HG02798 (cell line): ENCODE results near the gene TMEM184B.
A peak's percentile ranks its signal among the peaks of the same experiment; 100 is the strongest.

Source experiments
- ATAC-seq: cut with Tn5 transposase; IDR thresholded peaks from one replicate; pipeline ENCODE4 v1.9.1; 2021; ENCODE audit warnings: mild to moderate bottlenecking; ENCODE audit not compliant: unreplicated experiment, poor library complexity

Gene TMEM184B

DNA sequence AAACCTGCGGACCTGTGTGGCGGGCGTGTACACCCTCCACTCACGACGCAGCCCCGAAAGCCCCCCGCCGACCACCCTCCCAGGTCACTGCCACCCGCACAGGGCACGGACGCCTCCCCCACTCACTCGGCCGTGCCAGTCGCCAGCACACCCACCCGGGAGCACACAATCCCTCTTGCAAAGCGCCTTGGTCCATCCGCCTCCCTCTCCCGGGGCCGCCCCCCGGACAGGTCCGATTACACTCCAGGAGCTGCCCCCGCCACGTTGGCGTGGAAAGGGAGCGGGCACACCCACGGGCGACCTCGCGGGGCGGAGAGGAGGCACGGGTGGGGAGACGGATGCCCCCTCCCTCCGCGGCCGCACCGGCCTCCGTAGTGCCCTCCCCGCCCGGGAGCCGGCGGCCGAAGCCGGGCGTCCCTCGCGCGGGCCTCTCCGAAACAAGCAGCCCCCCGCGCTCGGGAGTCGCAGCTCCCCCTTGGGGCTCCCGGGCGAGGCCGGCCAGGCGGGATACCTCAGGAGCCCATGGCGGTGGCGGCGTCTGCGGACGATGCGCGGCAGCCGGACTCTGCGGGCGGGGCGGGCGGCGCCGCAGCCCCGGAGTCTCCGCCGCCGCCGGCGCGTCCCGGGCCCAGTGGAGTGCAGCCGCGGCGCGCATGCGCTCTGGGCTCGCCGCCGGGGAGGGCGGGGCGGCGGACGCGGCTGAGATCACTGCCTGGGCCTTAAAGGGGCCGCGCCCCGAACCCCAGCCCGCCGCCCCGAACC, at the start of gene TMEM184B:
TSS of gene TMEM184B (minus strand) at position 638 of the 762 bp plus-strand sequence. CDS start 25,049 bp downstream, outside the sequence.
- peak; percentile 89 for ATAC-seq

DNA sequence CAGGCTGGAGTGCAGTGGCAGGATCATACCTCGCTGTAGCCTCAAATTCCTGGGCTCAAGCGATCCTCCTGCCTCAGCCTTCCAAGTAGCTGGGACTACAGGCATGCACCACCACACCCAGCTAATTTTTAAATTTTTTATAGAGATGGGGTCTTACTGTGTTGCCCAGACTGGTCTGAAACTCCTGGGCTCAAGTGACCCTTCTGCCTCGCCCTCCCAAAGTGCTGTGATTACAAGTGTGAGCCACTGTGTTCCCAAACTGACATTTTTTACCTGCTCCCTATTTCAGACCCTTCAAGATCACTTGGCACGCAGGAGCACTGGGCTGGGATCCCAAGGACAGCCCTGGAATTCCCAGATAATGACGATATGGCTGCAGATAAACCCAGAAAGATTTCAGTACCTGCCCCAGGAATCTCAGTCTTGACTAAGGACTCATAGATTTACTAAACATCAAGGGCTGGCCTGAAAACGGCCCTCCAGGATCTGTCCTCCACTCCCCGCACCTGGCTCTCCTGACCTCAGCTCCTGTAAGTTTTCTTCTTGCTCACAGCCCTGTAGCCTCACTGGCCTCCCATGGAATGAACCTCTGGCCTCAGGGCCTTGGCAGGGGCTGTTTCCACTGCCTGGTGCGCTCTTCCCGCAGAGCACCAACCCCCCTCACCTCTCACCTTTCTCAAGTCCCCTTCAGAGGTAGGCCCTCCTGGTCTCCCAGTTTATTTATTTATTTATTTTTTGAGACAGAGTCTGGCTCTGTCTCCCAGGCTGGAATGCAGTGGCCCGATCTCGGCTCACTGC, 48.0 kb upstream of the TMEM184B start:
- no peak for ATAC-seq

DNA sequence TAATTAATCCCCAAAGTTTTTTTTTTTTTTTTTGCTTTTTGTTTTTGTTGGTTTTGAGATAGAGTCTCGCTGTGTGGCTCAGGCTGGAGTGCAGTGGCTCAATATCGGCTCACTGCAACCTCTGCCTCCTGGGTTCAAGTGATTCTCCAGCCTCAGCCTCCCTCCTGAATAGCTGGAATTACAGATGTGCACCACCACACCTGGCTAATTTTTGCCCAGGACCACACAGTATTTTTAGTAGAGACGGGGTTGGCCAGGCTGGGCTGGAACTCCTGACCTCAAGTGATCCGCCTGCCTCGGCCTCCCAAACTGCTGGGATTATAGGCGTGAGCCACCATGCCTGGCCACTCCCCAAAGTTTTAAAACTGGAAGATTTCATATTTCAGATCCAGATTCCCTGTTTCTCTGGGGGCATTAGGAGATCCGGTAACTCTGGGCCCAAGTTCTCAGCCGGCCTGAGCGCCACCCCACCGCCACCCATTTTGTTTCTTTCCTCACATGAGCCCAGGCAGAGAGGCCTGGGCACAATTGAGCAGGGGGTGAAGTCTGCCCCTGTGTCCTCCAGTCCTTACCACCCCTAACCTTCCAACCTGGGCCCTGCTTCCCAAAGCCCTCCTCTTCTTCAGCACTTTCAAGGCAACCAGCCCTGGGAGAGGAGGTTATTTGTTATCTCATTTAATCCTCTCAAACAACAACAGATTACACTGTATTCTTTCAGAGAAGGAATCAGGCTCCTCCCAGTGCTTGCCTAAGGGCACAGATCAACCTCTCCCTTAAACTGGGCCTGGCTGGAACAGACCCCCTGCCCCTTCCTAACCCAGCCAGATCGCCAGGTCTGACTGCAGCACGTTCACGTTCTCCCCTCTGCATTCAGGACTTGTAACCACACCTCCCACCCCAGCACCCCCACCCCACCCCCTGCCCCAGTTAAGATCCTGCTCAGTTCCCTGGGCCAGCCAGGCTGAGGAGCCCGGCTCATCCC, 46.3 kb upstream of the TMEM184B start:
- no peak for ATAC-seq

DNA sequence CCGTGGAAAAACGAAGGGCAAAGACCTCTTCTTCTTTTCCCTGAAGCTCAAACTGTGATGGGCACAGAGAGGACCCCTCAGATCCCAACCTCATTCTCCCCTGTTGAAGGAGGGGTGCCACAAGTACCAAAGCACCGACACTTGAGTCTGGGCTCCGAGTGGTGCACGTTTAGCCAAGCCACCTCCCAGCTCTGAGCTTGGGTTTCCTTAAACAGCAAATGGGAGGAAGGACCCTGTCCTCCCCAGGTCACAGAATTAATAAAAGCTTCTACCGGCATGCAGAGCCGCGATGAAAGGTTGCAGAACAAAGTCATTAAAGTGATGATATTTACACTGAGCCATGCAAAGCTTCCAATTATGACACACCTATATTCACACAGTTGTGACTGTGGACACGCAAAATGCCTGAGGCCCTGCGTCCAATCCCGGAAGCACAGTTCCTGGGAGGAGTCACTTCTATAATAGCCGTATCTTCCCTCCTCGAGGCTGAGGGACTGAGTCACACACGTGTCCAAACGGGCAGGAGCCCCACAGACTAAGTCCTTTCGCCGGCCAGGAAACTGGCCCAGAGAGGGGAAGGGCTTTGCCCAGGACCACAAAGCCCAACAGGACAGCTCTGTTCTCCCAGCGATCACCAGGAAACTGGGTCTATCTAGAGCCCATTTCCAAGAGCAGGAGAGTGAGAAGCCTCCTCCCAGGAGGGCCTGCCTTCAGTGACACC, 45.3 kb upstream of the TMEM184B start:
- ATAC-seq = no peak

DNA sequence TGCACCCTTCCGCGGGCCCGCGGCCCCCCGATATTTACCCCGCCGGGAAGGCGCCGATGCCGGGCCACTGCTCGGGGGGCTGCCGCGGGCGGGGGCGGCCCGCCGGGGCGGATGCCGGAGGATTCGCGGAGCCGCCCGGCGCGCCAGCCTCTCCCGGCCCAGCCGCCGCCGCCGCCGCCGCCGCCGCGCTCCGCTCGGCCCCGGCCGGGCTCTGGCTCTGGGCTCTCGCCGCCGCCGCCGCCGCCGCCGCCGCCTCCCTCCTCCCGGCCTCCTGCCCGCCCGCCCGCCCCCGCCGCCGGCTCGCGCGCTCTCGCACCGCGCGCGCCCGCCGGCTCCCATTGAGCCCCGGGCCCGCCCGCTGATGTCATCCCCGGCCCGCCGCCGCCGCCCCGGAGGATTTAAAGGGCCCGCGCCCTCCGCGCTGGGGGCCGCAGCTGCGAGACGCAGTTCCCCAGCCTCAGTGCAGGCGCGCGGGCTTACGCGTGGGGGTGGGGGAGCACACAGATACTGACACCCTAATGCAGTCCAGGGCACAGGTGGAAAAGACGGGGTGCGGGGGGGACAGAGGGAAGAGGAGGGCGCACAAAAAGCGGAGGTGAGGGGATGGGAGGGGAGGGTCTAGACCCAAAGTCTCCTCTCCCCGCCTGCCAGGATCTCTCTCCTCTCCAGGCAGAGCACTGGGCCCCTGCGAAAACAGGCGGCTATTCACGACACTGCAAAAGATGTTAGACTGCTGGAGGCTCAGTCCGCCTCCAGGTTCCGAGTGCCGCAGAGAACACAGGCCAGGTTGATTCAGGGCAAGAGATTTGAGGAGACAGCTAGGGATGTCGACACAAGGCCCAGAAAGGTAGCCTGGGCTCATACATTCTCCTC, 44.5 kb upstream of the TMEM184B start, which contains the start of gene CSNK1E:
TSS of gene CSNK1E (minus strand) at position 312 of the 873 bp plus-strand sequence. CDS start 3,276 bp downstream, outside the sequence.
- ATAC-seq = peak; percentile 50

DNA sequence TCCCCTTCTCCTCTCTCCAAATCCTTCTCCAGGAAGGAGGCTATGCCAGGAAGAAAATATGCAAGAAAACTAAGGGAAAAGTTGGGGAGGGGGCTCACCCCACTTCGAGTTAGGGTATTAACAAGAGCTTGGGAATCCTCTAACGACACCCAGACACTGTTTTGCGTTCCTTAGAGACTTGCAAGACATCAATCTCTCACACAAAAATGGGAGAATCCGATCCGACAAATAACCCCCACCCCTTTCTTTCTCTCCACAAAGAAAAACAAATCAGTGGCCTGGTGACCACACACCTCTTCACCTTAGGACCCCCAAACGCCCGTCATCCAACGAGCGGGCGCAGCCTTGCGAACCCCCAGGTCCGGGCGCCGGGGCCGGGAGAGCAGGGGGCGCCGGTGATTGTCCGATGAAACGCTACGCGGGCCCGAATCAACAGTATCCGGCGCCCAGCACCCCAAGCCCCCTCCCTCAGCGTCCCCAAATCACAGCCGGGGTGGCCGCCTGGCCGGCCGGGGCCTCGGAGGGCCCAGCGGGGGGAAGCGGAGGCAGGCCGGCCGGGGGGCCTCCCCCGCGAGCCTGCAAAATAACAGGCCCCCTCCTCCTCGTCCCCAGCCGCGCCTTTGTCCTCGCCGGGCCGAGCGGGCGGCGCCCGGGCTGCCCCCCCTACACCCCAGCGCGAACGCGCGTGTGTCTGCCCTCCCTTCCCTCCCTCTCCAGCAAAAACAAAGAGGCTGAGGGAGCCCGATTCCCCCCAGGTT, 43.7 kb upstream of the TMEM184B start:
- peak; percentile 52 for ATAC-seq

DNA sequence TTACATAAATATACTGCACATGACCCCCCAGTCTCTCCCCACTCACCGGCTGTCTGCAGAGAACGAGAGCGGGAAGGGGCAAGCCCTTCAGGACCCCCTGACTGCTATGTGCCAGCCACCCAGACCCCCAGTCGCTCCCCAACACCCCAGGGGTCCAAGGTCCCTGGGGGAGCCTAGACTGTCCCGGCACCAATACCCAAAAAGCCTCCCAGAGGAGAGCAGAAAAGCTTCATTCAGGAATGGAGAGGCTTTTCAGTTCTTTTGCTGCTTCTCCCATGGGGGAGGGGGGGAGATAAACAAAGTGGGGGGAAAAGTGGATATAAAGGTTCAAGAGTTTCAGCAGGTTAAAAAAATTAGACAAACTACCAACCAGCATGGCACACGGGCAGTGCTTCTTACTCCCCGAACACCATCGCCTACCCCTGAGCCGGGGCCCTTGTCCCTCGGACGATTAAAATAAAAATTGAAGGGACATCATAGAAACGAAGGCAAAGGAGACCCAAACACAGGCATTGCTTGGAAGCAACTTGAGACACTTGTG, 43.1 kb upstream of the TMEM184B start:
- ATAC-seq = no peak

DNA sequence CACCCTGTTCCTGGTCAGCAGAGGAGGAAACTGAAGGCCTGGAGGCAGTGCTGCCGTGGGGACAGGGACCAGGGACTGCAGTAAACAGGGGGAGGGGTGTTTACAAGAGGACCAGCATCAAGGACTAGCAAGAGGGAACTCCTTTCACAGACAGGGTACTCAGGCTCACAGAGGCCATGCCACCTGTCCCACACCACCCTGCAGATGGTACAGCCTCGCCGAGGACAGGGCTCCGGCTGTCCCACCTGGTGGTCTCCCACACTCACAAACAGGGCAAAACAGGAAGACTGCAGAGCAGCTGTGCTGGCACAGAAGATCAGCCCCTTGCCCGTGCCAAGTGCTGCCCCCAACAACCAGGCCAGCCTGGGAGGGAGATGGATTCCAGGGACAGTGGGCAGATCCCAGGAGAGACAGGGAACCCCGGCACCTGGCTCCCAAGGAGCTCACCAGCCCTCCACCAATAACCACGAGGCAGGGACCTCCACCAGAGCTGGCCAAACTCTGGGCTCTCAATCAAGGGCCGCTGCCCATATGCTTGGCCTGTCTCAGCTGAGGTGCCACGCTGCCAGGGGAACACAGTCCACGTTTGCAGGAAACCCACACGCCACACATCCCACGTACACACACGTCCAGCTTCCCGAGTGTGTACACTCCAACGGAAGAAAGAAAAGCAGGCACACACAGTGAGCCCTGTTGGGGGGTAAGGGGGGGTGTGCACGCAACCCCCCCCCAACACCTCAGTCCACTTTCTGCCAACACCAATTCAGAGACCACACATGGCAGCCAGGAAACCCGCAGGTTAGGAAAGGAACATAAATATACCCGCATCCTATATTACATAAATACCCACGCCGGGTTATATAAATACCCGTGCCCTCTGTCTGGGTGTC, 42.4 kb upstream of the TMEM184B start:
- no peak for ATAC-seq

DNA sequence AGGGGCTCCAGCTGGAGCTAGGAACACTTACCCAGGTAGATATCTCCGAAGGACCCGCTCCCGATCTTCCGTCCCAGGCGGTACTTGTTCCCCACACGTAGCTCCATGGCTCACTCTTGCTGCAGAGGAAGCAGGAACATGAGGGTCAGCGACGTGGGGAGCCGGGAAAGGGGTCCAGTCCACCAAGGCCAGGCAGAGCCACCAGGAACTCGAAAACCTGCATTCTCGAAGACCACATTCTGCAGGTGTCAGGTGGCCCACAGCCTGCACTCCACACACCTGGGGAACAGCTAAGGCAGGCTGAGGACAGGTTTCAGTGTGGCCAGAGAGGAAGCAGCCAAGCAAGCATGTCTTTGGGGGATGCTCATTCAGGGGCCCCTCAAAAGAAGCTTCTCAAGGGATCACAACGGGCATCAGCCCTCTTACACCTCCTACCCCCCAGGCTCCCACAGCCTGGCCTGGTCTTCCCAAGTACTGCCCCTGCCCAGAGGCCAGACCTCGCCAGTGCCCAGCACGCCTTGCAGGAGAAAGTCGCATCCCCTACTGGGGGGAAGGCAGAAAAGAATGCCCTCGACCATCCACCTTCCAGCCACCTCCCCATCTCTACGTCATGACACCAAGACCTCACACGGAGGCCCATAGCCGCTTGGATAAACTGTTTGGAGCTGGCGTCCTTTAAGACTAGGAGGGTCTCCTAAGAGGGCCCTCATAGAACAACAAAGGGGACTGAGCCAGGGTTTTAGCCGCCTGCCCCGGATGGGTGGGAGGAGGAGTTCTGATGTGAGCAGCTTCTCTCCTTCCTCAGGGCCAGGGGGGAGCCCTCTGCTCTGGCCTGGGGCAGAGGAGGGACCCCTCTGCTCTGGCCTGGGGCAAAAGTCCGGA, 41.5 kb upstream of the TMEM184B start:
- ATAC-seq = no peak

DNA sequence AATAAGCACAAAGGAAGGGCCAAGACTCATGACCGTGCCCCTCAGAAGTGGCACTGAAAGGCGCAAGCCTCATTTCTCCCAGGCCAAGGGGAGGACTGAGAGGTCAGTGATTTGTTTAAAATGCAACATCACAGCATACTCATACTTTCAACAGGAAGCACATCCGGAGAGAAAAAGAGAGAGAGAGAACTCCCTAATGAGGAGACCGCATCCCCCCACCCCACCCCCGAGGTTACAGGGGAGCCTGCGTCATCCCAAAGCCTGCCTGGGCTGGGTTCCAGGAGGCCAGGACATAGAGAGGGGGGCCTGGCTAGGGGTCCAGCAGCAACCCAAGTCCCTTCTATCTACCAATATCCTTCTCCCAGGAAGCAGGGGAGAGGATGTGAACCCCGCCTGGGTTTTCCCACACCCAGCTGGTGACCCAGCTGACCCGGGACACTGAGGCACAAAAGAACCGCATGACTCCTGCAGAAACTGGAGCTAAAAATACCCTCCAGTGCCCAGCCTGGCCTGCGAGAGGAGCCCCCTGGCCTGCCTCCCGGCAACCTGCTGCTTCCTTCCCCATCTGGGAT, 40.7 kb upstream of the TMEM184B start:
- ATAC-seq = no peak

DNA sequence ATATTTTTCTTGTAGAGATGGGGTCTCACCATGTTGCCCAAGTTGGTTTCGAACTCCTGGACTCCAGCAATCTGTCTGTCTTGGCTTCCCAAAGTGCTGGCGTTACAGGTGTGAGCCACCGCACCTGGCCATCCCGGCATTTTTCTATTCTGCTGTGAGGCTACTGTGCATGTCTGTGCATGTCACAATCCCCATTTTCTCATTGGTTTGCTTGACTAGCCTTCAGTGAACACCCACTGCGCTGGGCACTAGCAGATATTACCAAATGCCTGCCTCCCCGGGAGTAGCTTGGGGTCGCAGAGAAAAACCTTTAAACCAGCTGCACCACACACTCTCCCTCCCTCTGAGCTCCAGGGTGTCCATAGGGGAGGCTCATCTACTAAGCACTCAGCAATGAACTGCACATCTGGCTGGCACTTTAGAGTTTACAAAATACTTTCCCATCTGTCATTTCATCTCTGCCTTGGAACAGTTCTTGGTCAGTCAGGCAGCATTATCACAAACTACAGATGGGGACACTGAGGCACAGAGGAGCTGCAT, 39.5 kb upstream of the TMEM184B start:
- no peak for ATAC-seq

DNA sequence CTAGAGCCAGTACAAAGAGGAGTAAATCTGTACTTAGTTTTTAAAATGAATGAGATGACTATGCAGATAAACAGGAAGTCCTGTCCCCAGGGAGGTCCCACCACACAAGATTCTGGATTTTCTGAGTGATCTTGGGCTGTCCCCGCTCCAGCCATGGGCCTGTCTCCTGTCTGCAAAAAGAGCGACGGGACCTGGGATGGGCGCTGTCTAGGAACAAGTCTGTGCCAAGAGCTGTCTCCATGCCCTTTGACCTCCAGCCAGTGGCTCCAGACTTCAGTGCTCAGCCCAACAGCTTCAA, 38.5 kb upstream of the TMEM184B start:
- no peak for ATAC-seq

DNA sequence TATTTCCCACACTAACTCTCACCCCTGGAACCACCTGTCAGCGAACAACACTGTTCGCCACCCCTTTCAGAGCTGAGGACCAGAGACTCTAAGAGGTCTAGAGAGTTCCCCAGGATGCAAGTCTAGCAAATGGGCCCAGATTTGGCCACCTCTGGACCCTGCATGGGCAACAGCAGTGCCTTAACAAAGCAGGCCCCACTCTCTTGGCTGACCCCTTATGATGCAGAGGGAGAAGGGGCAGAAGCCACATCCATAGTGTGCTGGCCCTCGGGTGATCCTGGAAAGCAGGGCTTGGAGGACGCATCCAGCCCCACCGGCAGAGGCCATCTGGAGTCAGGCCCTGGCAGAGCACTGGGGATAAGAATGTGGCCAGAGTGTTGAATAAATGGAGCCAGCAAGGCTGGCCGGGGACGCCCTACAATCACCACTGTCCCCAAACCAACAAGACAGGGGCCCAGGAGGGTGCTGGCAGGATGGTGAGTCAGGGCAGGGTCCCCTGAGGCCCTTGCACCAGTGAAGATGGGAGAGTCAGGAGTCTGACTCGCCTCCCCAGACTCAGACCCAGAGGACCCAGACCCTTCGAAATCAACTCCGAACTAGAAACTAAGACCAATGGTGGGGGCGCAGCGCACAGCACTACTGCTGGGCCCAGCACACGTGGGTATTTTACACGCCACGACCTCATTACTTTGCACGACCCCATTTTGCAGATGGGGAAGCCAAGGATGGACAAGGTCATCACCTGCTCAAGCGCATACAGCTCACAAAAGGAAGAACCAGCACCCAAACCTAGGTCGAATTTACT, 37.9 kb upstream of the TMEM184B start:
- ATAC-seq = no peak

DNA sequence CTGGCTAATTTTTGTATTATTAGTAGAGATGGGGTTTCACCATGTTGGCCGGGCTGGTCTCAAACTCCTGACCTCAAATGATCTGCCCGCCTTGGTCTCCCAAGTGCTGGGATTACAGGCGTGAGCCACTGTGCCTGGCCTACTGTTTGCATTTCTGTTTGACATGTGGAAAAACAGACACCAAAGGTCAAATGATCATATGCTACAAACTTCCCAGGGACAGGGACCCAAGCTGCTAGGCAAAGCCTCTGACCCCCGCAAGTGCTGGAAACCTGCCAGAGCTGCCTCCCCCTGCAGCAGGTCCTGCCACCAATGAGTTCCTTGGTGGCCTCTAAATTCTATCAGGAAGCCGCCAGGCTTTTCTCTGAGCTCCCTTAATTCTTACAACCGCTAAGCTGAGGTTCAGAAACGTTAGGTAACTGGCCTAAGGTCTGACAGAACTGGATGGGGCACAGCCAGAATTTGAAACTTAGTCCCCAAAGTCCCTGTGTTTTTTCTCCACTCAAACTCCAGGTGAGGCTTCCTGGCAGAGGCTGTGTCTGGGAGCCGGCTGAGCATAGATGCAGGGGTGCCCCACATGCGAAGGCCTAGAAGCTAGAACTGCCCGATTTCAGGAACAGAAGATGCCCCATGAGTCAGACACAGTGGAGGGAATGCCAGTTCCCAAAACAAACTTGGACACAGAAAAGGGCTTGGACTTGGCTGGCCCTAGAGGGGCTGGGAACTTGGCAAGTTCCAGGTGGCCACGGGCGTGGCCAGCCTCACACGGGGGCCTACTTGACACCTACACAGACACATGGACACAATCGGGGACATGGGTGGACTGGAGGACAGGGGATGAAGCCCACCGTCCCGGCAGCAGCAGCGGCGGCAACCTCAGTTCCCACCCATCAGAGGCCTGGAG, 37.1 kb upstream of the TMEM184B start:
- ATAC-seq = no peak
